ENCODE measurements around the gene SUGT1. TPM values are rescaled to one million over a fixed set of nuclear protein-coding genes. Genes with fewer than 3 reads are reported as not detected.

The SUGT1 gene
- total RNA-seq, 1 donor from 2014 or later = 71.8 TPM

DNA sequence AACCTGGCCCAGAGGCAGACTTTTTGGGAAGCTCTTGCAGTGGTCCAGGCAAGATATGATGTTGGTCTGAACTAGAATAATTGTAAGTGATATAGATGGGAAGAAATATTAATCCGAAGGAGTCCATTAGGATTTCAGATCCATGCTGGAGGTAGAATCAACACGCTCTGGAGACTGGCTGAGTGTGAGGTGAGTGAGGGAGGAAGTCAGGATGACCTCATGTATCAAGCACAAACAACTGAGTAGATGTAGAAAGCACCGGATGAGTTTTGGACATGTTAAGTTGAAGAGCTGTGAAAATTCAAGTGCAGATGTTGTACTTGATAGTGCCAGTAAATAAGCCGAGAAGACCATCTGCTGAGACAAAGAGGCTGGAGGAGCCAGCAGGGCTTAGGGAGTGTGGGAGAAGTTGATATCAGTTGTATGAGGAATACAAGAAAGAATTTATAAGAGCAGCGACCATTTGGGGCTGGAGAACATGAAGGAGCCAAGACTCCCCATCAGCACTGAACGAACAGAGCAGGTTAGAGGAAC is 92.3 kb downstream of the SUGT1 start:
- Mint-ChIP-seq H3K4me3 (ENCODE audit: unreplicated experiment) (no peak overlapping the region), H3K4me1 (ENCODE audit: unreplicated experiment) (peaks cover 6% of the 10 kb centered on the region), H3K27ac (ENCODE audit: unreplicated experiment) (no peak overlapping the region), H3K27me3 (ENCODE audit: unreplicated experiment) (peaks cover 6% of the 10 kb centered on the region), H3K36me3 (ENCODE audit: low read depth, unreplicated experiment) (peaks cover 5% of the 10 kb centered on the region), H3K9me3 (ENCODE audit: unreplicated experiment) (peaks cover 6% of the 10 kb centered on the region)
- TF ChIP-seq, protein P1, sequence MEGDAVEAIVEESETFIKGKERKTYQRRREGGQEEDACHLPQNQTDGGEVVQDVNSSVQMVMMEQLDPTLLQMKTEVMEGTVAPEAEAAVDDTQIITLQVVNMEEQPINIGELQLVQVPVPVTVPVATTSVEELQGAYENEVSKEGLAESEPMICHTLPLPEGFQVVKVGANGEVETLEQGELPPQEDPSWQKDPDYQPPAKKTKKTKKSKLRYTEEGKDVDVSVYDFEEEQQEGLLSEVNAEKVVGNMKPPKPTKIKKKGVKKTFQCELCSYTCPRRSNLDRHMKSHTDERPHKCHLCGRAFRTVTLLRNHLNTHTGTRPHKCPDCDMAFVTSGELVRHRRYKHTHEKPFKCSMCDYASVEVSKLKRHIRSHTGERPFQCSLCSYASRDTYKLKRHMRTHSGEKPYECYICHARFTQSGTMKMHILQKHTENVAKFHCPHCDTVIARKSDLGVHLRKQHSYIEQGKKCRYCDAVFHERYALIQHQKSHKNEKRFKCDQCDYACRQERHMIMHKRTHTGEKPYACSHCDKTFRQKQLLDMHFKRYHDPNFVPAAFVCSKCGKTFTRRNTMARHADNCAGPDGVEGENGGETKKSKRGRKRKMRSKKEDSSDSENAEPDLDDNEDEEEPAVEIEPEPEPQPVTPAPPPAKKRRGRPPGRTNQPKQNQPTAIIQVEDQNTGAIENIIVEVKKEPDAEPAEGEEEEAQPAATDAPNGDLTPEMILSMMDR (IDR thresholded peaks at IDR 0.05; ENCODE audit: unreplicated experiment) = no peak
- no peak for DNase-seq (ENCODE audit: low spot score)

DNA sequence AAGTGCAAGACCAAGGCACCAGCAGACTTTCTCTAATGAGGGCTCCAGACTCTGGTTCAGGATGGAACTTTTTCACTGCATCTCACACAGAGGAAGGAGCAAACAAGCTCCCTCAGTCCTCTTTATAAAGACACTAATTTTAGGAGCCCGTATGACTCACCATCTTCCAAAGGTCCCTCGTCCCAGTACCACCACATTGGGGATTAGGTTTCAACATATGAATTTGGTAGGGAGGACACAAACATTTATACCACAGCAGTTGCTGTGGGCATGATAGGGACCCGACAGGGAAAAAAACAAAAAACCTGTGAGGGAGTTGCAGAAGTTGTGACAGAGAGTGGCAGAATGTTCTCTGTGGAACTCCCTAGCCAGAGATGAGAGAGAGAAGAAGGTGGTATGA is 93.5 kb downstream of the SUGT1 start:
- H3K36me3 Mint-ChIP-seq (ENCODE audit: low read depth, unreplicated experiment) = peaks cover 5% of the 10 kb centered on the region
- H3K4me3 Mint-ChIP-seq (ENCODE audit: unreplicated experiment) = no peak overlapping the region
- no peak overlapping the region for H3K27ac Mint-ChIP-seq (ENCODE audit: unreplicated experiment)
- H3K9me3 Mint-ChIP-seq (ENCODE audit: unreplicated experiment) = peaks cover 6% of the 10 kb centered on the region
- peaks cover 5% of the 10 kb centered on the region for H3K4me1 Mint-ChIP-seq (ENCODE audit: unreplicated experiment)
- H3K27me3 Mint-ChIP-seq (ENCODE audit: unreplicated experiment) = peaks cover 5% of the 10 kb centered on the region
- DNase-seq (ENCODE audit: low spot score) = no peak
- TF ChIP-seq, protein P1 (IDR thresholded peaks at IDR 0.05; ENCODE audit: unreplicated experiment) = no peak

GRCh38 chr13:52749419-52749818 is 96.8 kb downstream of the SUGT1 start:
- no peak for DNase-seq (ENCODE audit: low spot score)
- Mint-ChIP-seq H3K4me1 (ENCODE audit: unreplicated experiment) (no peaks in the 10 kb centered on the region), H3K27ac (ENCODE audit: unreplicated experiment) (no peak overlapping the region), H3K27me3 (ENCODE audit: unreplicated experiment) (peaks cover 1% of the 10 kb centered on the region), H3K36me3 (ENCODE audit: low read depth, unreplicated experiment) (no peaks in the 10 kb centered on the region), H3K9me3 (ENCODE audit: unreplicated experiment) (no peaks in the 10 kb centered on the region), H3K4me3 (ENCODE audit: unreplicated experiment) (no peak overlapping the region)
- TF ChIP-seq, protein P1 (IDR thresholded peaks at IDR 0.05; ENCODE audit: unreplicated experiment) = no peak

Other genes starting within 250 kb of the SUGT1 start
- gene THSD1, start 246.7 kb upstream of the SUGT1 start, total RNA-seq (ENCODE audit: unreplicated experiment) = 346 TPM
- 51.6 TPM for gene VPS36, start 202.2 kb upstream of the SUGT1 start, total RNA-seq (ENCODE audit: unreplicated experiment)
- gene CKAP2, start 197.4 kb upstream of the SUGT1 start, total RNA-seq (ENCODE audit: unreplicated experiment) = 58.1 TPM
- gene HNRNPA1L2, start 10.4 kb upstream of the SUGT1 start, total RNA-seq (ENCODE audit: unreplicated experiment) = 40.4 TPM
- 1.8 TPM for gene CNMD, start 87.0 kb downstream of the SUGT1 start, total RNA-seq (ENCODE audit: unreplicated experiment)
- gene PCDH8, start 195.8 kb downstream of the SUGT1 start, total RNA-seq (ENCODE audit: unreplicated experiment) = 0.15 TPM

Measured in endothelial cell (in vitro differentiated cells).